Measurements from ENCODE around the gene TYK2. TPM values are rescaled to one million over a fixed set of nuclear protein-coding genes. Genes with fewer than 3 reads are reported as not detected.

The TYK2 gene
- total RNA-seq, 1 donor from 2014 or later = 29.8 TPM

DNA sequence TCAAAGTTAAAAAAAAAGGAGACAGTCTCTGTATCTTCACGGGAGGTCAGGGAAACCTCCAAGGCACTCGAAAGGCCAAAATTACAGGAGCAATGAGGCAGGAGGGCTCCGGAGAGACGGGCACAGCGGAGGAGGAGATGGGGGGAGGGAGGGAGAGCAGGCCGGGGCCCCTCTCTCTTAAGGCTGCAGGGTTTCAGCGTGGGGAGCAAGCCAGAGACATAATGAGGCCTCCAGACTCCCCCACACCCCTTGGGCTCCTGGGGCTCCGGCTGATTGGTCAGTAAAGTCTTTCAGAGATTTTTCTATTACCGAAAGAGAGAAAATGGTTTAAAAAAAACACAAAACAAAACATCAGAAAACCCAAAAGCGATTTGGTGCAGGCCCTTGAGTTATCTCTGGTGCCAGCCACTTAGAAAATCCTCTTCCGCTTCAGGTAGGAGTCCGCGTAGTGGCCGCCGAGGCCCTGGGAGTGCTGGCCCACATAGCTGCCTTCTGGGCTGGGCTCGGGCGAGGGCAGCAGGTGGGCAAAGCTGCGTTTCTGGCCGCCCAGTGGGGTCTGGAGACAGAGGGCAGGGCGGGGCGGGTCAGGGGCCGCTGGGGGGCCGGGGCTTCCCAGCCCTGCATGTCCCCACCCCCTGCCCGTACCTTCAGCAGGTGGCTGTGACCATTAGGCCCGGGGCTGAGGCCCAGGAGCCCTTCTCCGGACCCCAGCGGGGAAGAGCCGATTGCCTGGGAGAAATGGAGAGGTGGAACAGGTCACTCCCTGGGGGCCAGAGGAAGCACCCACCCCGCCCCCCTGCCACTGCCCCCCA is 63.1 kb downstream of the TYK2 start:
- FAIRE-seq (no peak), DNase-seq (ENCODE audit: low spot score in 2 of 2) (no peak)

DNA sequence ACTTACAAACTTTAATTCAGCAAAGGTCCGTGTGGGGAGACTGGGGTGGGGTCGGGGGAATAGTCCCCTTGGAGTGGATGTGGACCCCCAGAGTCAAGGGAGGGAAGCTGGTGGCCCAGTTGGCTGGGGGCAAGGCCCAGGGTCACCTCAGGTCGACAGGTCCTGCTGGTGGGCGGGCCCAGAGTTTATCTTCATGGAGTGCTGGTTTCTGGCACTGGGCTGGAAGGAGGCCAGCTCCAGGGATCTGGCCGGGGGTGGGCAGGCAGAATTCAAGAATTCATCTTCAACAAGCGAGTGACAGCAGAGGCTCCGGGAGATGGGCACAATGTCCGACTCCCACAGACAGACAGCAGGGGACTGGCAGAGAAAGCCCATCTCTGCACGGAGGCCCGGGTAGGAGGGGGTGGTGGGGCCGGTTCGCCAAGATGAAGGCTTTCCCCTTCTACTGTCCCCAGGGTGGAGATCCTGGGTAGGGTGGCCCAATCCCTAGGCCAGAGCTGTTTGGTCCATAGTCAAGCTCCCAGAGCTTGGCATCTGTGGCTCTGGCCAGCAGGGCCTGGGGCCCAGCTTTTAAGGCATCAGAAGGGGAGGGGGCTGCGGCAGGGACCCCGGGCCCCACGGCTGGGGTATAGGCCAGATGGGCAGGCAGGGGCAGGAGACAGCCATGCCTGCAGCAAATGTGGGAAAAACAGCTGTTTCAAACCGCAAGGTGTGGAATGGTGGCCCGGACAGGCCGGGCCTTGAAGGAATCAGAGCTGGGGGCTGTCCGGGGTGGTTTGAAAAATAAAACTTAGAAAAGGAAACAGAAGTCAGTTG is 63.9 kb downstream of the TYK2 start:
- DNase-seq (ENCODE audit: low spot score in 2 of 2) (no peak), FAIRE-seq (no peak)

DNA sequence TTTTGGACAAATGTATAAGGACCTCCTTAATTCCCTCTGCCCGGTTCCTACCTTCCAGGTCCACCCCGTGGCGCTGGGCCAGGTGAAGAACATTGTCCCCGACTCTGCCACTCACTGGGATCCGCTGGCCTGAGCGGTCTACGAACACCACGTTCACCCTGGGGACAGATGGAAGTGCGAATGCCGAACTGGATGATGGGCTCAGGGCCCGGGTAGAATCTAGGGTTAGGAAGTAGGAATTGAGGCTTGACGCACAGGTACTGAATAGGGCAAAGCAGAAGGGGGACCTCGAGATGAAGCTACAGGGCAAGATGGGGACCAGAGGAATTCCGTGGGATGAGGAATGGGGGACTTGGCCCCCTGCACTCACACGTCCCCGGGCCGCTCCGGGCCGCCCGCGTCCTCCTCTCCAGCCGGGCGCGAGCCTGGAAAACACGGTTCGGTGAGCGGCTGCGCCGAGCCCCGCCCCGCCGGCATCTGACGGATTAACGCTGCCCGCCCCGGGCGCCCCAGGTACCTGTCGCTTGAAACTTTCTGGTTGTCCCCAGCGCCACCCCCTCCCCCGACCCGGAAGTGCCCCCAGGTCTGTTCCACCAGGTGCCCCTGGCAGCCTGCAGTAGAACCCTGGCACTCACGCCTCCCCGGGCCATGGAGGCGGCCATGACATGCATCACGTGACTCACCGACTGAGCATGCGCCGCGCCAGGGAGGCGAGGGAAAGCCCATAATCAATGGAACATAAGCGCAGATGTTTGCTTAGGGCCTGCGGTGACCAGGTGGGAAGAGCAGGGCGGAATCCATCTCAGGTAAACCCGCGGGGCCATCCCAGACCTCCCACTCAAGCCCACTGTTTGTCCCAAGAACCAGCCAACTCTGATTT is 64.8 kb downstream of the TYK2 start, which contains the start of gene FDX2:
TSS of gene FDX2 (minus strand) at position 681 of the 880 bp plus-strand sequence. CDS start at position 662, 19 bp downstream.
- FAIRE-seq (no peak), DNase-seq (ENCODE audit: low spot score in 2 of 2) (peak; percentile 93 to 95)

DNA sequence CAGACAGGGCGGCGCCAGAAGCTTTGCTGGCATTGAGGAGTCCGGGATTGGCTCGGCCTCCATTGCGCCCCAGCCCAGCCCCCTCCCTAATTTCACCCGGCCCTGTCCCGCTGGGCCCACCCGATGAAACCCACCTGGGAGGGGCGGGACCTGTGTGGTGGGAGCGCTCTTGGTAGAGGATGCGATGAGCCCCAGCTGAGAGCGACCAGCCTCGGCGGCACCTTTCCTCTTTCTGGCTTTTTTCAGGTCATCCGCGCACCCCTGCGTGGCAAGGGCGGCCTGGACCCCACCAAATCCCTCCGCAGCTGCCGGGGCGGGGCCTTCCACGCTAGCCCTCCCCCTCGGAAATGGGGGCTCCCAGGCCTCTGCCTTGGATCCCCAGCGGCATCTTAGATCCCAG is 70.9 kb downstream of the TYK2 start, which contains the start of gene ZGLP1:
TSS of gene ZGLP1 (minus strand) at position 393 of the 400 bp plus-strand sequence.
- DNase-seq (ENCODE audit: low spot score in 2 of 2) (no peak), FAIRE-seq (no peak)

DNA sequence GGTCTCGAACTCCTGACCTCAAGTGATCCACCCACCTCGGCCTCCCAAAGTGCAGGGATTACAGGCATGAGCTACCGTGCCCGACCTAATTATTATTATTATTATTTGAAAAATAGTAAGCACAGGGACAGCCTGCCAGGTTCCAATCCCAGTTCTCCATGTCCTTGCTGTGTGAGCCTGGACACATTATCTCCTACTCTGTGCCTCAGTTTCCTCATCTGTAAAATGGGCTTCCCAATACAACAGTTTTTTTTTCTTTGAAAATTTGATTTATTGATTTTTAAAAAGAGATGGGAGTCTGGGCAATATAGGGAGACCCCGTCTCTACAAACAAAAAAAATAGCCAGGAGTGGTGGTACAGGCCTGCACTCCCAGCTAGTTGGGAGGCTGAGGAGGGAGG is 74.0 kb downstream of the TYK2 start:
- FAIRE-seq = no peak
- no peak for DNase-seq (ENCODE audit: low spot score in 2 of 2)

DNA sequence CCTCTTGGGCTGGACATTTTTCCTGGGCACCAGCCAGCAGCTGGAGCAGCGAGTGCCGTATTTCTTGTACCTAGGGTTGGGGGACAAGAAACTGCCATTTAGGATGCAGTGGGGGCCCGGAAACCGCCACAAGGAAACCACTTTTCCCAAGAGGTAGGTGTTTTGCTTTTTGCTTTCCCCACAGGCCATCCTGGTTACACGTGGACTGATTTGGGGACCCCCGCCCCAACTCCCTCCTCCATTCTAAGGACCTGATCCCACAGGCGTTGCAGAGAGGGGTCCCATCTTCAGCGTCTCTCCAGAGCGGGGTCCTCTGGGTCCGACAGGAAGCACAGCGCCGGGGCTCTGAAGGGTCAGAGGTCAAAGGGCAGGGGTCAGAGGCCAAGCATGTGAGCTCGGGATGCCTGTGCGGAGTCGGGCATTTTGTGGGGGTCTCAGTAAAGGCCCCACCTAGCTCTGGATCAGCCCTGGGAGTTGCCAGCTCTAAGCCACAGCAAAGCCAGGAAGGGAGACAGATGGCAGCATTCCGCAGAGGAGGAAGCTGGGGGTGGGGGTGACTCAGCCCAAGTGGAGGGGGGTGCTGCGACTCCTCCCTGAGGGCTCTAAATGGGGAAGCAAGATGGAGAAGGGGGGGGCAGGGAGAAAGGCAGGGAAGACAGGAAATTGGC is 75.1 kb downstream of the TYK2 start:
- DNase-seq (ENCODE audit: low spot score in 2 of 2) = no peak
- FAIRE-seq = no peak

Small RNA genes lying within 50 kb of the gene (small RNA-seq; reads per million reads assigned to genes)
- not detected for gene AC011511.1
- gene AC011511.4 = not detected

Other genes with a start within 250 kb of the TYK2 start
- 28.9 TPM for gene DNMT1, start 185.6 kb downstream of the TYK2 start, total RNA-seq
- 2.4 TPM for gene S1PR2, start 149.2 kb downstream of the TYK2 start, total RNA-seq
- 10.2 TPM for gene MRPL4, start 128.4 kb downstream of the TYK2 start, total RNA-seq
- 0.41 TPM for gene ICAM1, start 109.5 kb downstream of the TYK2 start, total RNA-seq
- 0.41 TPM for gene ICAM4, start 93.6 kb downstream of the TYK2 start, total RNA-seq
- 6.1 TPM for gene ICAM5, start 90.6 kb downstream of the TYK2 start, total RNA-seq
- 1.6 TPM for gene ZGLP1, start 70.8 kb downstream of the TYK2 start, total RNA-seq
- 11.4 TPM for gene FDX2, start 64.6 kb downstream of the TYK2 start, total RNA-seq
- gene RAVER1, start 47.0 kb downstream of the TYK2 start, total RNA-seq = 2.4 TPM
- 0.82 TPM for gene ICAM3, start 40.9 kb downstream of the TYK2 start, total RNA-seq
- 44.0 TPM for gene CDC37, start 23.0 kb upstream of the TYK2 start, total RNA-seq
- 3.3 TPM for gene PDE4A, start 40.0 kb upstream of the TYK2 start, total RNA-seq
- 45.7 TPM for gene KEAP1, start 122.8 kb upstream of the TYK2 start, total RNA-seq
- 0.41 TPM for gene S1PR5, start 136.9 kb upstream of the TYK2 start, total RNA-seq
- 7.3 TPM for gene ATG4D, start 163.3 kb upstream of the TYK2 start, total RNA-seq
- 2.0 TPM for gene KRI1, start 185.4 kb upstream of the TYK2 start, total RNA-seq
- gene CDKN2D, start 188.4 kb upstream of the TYK2 start, total RNA-seq = 73.0 TPM
- gene AP1M2, start 206.7 kb upstream of the TYK2 start, total RNA-seq = 0.41 TPM
- 18.8 TPM for gene SLC44A2, start 245.0 kb upstream of the TYK2 start, total RNA-seq

Data from frontal cortex (tissue), 4 donors.